H1 (cell line): ENCODE data around the gene CEMIP2. TPM values are rescaled to one million over a fixed set of nuclear protein-coding genes. Genes with fewer than 3 reads are reported as not detected.

Experiments
- CHD7 ChIP-seq: fragments of 300-600 bp; sonication (generic); IDR thresholded peaks from 2 replicates; pipeline ENCODE4 v1.7.1; 2012; ENCODE audit warnings: low read length, moderate library complexity, mild to moderate bottlenecking, inconsistent platforms; ENCODE audit not compliant: insufficient replicate concordance
- CTCF ChIP-seq, 3 experiments: IDR thresholded peaks; 1 replicate in 2 of 3; 2 replicates in 1 of 3; pipeline versions ENCODE4 v1.5.1 to v1.6.1; 2011; ENCODE audit warnings: low read length in 3 of 3, mild to moderate bottlenecking in 3 of 3, inconsistent platforms in 2 of 3, low read depth in 1 of 3, moderate library complexity in 1 of 3; ENCODE audit not compliant: insufficient read depth in 1 of 3; ENCODE audit errors: control extremely low read depth in 1 of 3
- PHF8 ChIP-seq: fragments of 200-600 bp; sonication (generic); conservative IDR thresholded peaks from 2 replicates; pipeline ENCODE4 v1.7.1; 2012; ENCODE audit warnings: low read depth, mild to moderate bottlenecking, inconsistent platforms, low read length, moderate library complexity
- POLR2A ChIP-seq, 2 experiments: IDR thresholded peaks; 1 replicate in 1 of 2; 2 replicates in 1 of 2; pipeline ENCODE4 v1.6.1; 2011; ENCODE audit warnings: low read depth in 2 of 2, low read length in 2 of 2, mild to moderate bottlenecking in 2 of 2; ENCODE audit errors: control extremely low read depth in 1 of 2
- SAP30 ChIP-seq: fragments of 300-600 bp; sonication (generic); IDR thresholded peaks from 2 replicates; pipeline ENCODE4 v1.7.1; 2012; ENCODE audit warnings: low read length, moderate library complexity, mild to moderate bottlenecking, inconsistent platforms; ENCODE audit not compliant: insufficient read depth, insufficient replicate concordance
- SIRT6 ChIP-seq: IDR thresholded peaks from one replicate; pipeline ENCODE4 v1.7.1; 2012; ENCODE audit warnings: low read length, inconsistent platforms
- SP2 ChIP-seq: IDR thresholded peaks from 2 replicates; pipeline ENCODE4 v1.6.1; 2012; ENCODE audit warnings: mild to moderate bottlenecking, low read length, inconsistent platforms
- TAF1 ChIP-seq: IDR thresholded peaks from 2 replicates; pipeline ENCODE4 v1.6.1; 2011; ENCODE audit warnings: mild to moderate bottlenecking, low read depth, low read length
- polyA plus RNA-seq, 7 experiments: library from polyadenylated mRNA; depleted of rRNA in 3 of 7; stranded (reverse) in 5 of 7; unstranded in 2 of 7; fragments of >200 nt in 5 of 7; fragments of 200-250 nt in 2 of 7; gene quantifications; 1 replicate in 5 of 7; 2 replicates in 1 of 7; 4 replicates in 1 of 7; pipeline versions ENCODE4 v1.2.1 to v1.2.3, GENCODE V29; 2011 to 2013; ENCODE audit warnings: missing spikeins in 2 of 7, mixed read lengths in 2 of 7
- total RNA-seq: library from RNA; stranded (reverse); fragmentation: NEBNext Ultra II Directional; extraction: Animal tissue kit (Norgen Biotek cat#: 25700); gene quantifications from 2 replicates; pipeline ENCODE4 v1.2.1, GENCODE V29; 2021

The CEMIP2 gene
- total and polyA plus RNA-seq, 2 of the 8 experiments (the other 6 are each of a cell fraction or from before 2014, with no cell fraction given) = 25.2 to 52.1 TPM

GRCh38 chr9:71768388-71769174 lies at the start of gene CEMIP2 (continued):
- TF ChIP-seq CHD7 (no peak), SP2 (no peak), POLR2A (IDR thresholded peaks at IDR 0.05; ENCODE audit: control extremely low read depth in 1 of 2, low read depth in 2 of 2, low read length in 2 of 2) (peak; percentile 95 to 97), PHF8 (peak; percentile 89), SIRT6 (no peak), TAF1 (peak; percentile 98), SAP30 (no peak), CTCF (IDR thresholded peaks at IDR 0.05; ENCODE audit: control extremely low read depth in 1 of 3, insufficient read depth in 1 of 3, low read depth in 1 of 3, low read length in 3 of 3) (peak; percentile 52 to 82 (median 66))
